ENCODE data around the gene FBXL14. TPM values are rescaled to one million over a fixed set of nuclear protein-coding genes. Genes with fewer than 3 reads are reported as not detected.

FBXL14 gene
- polyA plus RNA-seq, 2 of the 4 experiments (the other 2 are of a cell fraction): 6.7 to 7.1 TPM

GRCh38 chr12:1542599-1542998 is 51.8 kb downstream of the FBXL14 start (continued):
- TF ChIP-seq REST (IDR thresholded peaks at IDR 0.05) (no peak), E2F6 (IDR thresholded peaks at IDR 0.05; ENCODE audit: borderline replicate concordance, low read depth) (no peak)

GRCh38 chr12:1540690-1541089 is 53.7 kb downstream of the FBXL14 start:
- H3K4me2 ChIP-seq: peak overlapping the region; percentile 36
- DNase-seq (ENCODE audit: low read depth in 1 of 2, low spot score in 1 of 2): no peak
- no peak overlapping the region for H3K4me3 ChIP-seq
- POLR2A ChIA-PET: no interaction called here
- H3K4me1 ChIP-seq: peaks cover 9% of the 10 kb centered on the region; the same call in 2 of the 3 replicates
- FAIRE-seq: no peak
- WGBS (ENCODE audit: missing lambda C conversion rate): 43% methylated on average over 6 of the region's 6 CpGs
- no peaks in the 10 kb centered on the region for H3K9me3 ChIP-seq
- peak in 1 of 2 experiments; percentile 19; a peak in 1 of 6 replicates for ATAC-seq
- no peak for TF ChIP-seq GATA3 (IDR thresholded peaks at IDR 0.05; ENCODE audit: borderline replicate concordance)
- TF ChIP-seq FOSL2 (IDR thresholded peaks at IDR 0.05): peak; percentile 66
- peak; percentile 55 for TF ChIP-seq FOSL2 (CRISPR knock-in tag; IDR thresholded peaks at IDR 0.05)
- peak; percentile 71 for TF ChIP-seq JUNB (IDR thresholded peaks at IDR 0.05)
- CTCF ChIA-PET: interaction anchor here (0.5 to 3.3 kb wide), 5 partner anchors 22 to 425 kb away, joined by 3 to 18 read pairs (median 3); no protein-coding TSS in a partner anchor
- no peak overlapping the region for H3K27ac ChIP-seq

GRCh38 chr12:1539135-1539534 is 55.2 kb downstream of the FBXL14 start:
- Histone ChIP-seq H3K9me3 (no peaks in the 10 kb centered on the region), H3K4me1 (peaks cover 9% of the 10 kb centered on the region; the same call in 2 of the 3 replicates), H3K27ac (no peak overlapping the region), H3K4me2 (no peak overlapping the region), H3K4me3 (no peak overlapping the region)
- no peak for TF ChIP-seq BHLHE40 (IDR thresholded peaks at IDR 0.05; ENCODE audit: low read depth, low read length)
- TF ChIP-seq HMGXB4 (CRISPR knock-in tag; IDR thresholded peaks at IDR 0.05; ENCODE audit: borderline replicate concordance): no peak
- WGBS (ENCODE audit: missing lambda C conversion rate): 78% methylated on average over 11 of the region's 11 CpGs
- no peak for ATAC-seq
- no peak for DNase-seq (ENCODE audit: low read depth in 1 of 2, low spot score in 1 of 2)
- ChIA-PET CTCF (interaction anchor here (1.0 to 1.7 kb wide), 4 partner anchors 10 to 44 kb away, joined by 3 to 5 read pairs (median 3); no protein-coding TSS in a partner anchor), POLR2A (interaction anchor here (0.5 kb wide), 1 partner anchor 929 kb away, joined by 4 read pairs; no protein-coding TSS in a partner anchor)
- FAIRE-seq: no peak

- no peak for FAIRE-seq
- POLR2A ChIA-PET: no interaction called here
Observed at GRCh38 chr12:1536817-1537216, 57.6 kb downstream of the FBXL14 start.

More at GRCh38 chr12:1536817-1537216, 57.6 kb downstream of the FBXL14 start:
- Histone ChIP-seq H3K27ac (no peak overlapping the region), H3K9me3 (no peaks in the 10 kb centered on the region), H3K4me3 (no peak overlapping the region), H3K4me2 (no peak overlapping the region), H3K4me1 (peaks cover 15% of the 10 kb centered on the region; the same call in 2 of the 3 replicates)
- TF ChIP-seq HEYL (CRISPR knock-in tag; IDR thresholded peaks at IDR 0.05) (no peak), BHLHE40 (IDR thresholded peaks at IDR 0.05; ENCODE audit: low read depth, low read length) (no peak), CBX2 (IDR thresholded peaks at IDR 0.05; ENCODE audit: borderline replicate concordance, low read depth) (no peak), HOXB13 (CRISPR knock-in tag; IDR thresholded peaks at IDR 0.05; ENCODE audit: low read depth) (no peak), JUNB (IDR thresholded peaks at IDR 0.05) (no peak), NR3C1 (IDR thresholded peaks at IDR 0.05) (no peak), SMC3 (IDR thresholded peaks at IDR 0.05) (no peak)
- CTCF ChIA-PET: interaction anchor here (1.3 to 2.1 kb wide), 3 partner anchors 17 to 419 kb away, joined by 3 to 9 read pairs (median 6); no protein-coding TSS in a partner anchor
- DNase-seq (ENCODE audit: low read depth in 1 of 2, low spot score in 1 of 2) (no peak), ATAC-seq (no peak)
- WGBS (ENCODE audit: missing lambda C conversion rate): 63% methylated on average over 4 of the region's 4 CpGs
